Measurements from ENCODE around the gene LYZL4.

The LYZL4 gene

DNA sequence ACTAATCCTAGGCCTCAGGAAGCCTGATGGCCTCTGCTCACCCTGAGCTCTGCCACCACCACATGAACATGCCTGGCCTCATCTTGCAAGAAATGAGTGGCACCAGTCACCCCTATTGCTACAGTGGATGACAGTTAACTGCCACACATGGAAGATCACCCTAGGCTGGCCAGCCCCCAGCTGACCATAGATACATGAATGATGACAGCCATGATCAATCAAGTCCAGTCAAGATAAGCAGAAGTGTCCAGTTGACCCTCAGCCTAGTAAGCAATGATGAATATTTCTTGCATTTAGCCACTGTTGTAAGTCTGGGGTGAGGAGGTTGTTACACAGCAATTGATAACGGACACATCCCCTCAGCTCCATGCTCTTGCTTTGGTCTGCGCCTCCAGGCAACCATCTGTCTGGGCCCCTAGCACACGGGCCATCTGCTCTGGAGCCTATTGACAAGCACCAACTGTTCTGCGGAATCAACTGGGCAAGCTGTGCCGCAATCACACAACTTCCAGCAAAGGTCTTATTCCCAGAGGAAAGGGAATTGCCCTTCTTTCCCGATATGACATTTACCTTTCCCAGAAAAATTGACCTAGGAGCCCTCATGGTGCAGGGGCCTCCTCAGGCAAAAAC lies 2.2 kb upstream of the LYZL4 start:
- Mint-ChIP-seq H3K36me3 (ENCODE audit: insufficient read depth) (no peaks in the 10 kb centered on the region), H3K4me3 (no peak overlapping the region), H3K9me3 (peaks cover 0 to 4% of the 10 kb centered on the region in 2 donors), H3K4me1 (ENCODE audit: low read depth in 2 of 2) (no peaks in the 10 kb centered on the region), H3K27ac (no peak overlapping the region), H3K27me3 (peaks cover 45 to 59% of the 10 kb centered on the region in 2 donors)
- ATAC-seq (replicated peaks) (no peak), DNase-seq (no peak)

DNA sequence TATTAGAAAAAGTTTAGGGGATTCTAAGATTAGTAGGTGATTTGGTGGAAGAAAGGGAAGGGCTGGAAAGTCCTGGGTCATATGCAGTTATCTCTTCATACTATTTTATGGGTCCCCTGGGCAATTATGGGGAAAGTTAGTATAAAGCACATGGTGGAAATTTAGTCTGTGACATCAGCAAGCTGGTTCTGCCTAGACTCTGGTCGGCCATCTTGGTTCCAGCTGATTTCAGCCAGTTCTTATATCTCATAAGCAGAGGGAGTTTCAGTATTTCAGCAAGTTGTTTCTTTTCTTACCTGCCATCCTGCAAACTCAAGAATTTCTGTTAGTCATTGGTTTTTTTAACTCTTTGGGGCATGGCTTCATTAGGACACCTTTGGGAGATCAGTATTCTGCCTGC lies 1.0 kb upstream of the LYZL4 start:
- H3K27ac Mint-ChIP-seq = no peak overlapping the region
- H3K36me3 Mint-ChIP-seq (ENCODE audit: insufficient read depth) = no peaks in the 10 kb centered on the region
- no peak for DNase-seq
- H3K9me3 Mint-ChIP-seq = peaks cover 0 to 4% of the 10 kb centered on the region in 2 donors
- H3K4me3 Mint-ChIP-seq = no peak overlapping the region
- H3K4me1 Mint-ChIP-seq (ENCODE audit: low read depth in 2 of 2) = peaks cover 0 to 2% of the 10 kb centered on the region in 2 donors
- no peak for ATAC-seq (replicated peaks)
- peaks cover 44 to 52% of the 10 kb centered on the region in 2 donors for H3K27me3 Mint-ChIP-seq

DNA sequence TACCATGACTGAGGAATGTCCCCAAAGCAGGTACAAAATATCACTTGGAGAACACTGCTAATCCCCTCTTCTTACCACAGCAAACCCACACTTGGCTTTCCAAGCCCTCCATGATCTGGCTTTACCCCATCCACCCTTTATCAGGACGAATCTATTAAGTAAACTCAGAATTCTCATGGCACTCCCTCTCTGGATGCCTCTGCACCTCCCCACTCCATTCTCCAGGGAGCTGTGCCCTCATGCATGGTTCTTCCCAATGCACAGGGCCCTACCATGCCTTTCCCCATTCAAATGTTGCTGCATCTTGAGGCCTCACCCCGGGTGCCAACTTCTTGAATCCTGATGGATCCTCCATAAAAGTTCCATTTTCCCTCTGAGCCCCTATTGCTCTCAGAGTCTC lies 2.3 kb downstream of the LYZL4 start:
- H3K27me3 Mint-ChIP-seq = peaks cover 17 to 19% of the 10 kb centered on the region in 2 donors
- peaks cover 0 to 2% of the 10 kb centered on the region in 2 donors for H3K4me1 Mint-ChIP-seq (ENCODE audit: low read depth in 2 of 2)
- ATAC-seq (replicated peaks) (no peak), DNase-seq (no peak)
- peaks cover 0 to 4% of the 10 kb centered on the region in 2 donors for H3K9me3 Mint-ChIP-seq
- H3K4me3 Mint-ChIP-seq = no peak overlapping the region
- no peaks in the 10 kb centered on the region for H3K36me3 Mint-ChIP-seq (ENCODE audit: insufficient read depth)
- no peak overlapping the region for H3K27ac Mint-ChIP-seq

DNA sequence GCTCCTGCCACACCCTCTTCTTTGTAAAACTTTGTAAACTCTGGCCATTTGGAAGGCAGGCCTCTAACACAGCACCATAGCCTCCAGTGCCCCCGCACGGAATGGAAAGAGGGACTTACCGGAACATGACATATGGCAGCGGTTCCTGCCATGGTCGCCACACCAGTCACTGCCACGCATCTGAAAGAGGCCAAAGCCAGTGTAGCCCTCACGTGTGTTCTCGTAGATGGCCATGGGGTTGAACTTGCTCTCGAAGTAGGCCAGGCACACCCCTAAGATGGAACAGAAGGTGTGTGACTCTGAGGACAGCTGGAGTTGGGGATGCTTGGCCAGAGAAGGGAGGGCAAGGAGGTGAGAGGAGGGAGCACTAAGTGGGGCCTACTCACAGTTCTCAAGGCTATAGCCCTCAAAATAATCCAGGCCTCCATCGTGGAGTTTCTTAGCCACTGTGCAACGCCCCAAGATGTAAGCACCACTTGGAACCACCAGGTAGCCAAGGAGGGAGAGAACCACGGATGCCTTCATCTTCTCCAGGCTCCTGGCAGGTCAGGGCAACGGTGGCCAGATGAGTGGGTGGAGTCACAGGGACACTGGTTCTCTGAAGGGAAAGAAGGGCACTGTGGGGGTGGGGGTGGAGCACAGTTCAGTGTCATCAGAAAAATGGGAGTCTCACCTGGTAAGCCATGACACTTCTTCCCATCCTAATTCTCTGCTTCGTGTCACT lies 3.5 kb downstream of the LYZL4 start:
- H3K9me3 Mint-ChIP-seq = peaks cover 0 to 4% of the 10 kb centered on the region in 2 donors
- H3K27me3 Mint-ChIP-seq = peaks cover 16 to 17% of the 10 kb centered on the region in 2 donors
- H3K4me1 Mint-ChIP-seq (ENCODE audit: low read depth in 2 of 2) = peaks cover 0 to 2% of the 10 kb centered on the region in 2 donors
- H3K27ac Mint-ChIP-seq = peak overlapping the region in 1 of 2 donors; percentile 15
- ATAC-seq (replicated peaks) (no peak), DNase-seq (no peak)
- no peak overlapping the region for H3K4me3 Mint-ChIP-seq
- no peaks in the 10 kb centered on the region for H3K36me3 Mint-ChIP-seq (ENCODE audit: insufficient read depth)

DNA sequence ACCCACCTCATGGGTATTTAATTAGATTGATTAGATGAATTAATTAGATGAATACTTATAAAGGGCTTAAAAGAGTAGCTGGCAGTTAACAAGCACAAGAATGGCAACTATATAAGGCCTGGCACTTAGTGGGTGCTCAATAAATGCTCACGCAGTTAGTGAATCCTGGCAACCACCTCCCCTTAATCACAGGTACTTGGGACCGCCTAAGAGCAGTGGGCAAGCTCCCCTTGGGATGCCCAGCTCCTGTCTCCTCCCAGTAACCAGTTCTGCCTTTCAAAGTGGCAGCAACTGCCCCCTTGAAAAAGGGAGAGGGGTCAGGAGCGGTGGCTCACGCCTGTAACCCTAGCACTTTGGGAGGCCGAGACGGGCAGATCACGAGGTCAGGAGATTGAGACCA lies 4.6 kb downstream of the LYZL4 start:
- no peaks in the 10 kb centered on the region for H3K36me3 Mint-ChIP-seq (ENCODE audit: insufficient read depth)
- H3K9me3 Mint-ChIP-seq = peaks cover 0 to 4% of the 10 kb centered on the region in 2 donors
- no peak overlapping the region for H3K4me3 Mint-ChIP-seq
- H3K27ac Mint-ChIP-seq = no peak overlapping the region
- peaks cover 0 to 2% of the 10 kb centered on the region in 2 donors for H3K4me1 Mint-ChIP-seq (ENCODE audit: low read depth in 2 of 2)
- no peak for DNase-seq
- ATAC-seq (replicated peaks) = no peak
- peaks cover 16 to 17% of the 10 kb centered on the region in 2 donors for H3K27me3 Mint-ChIP-seq

DNA sequence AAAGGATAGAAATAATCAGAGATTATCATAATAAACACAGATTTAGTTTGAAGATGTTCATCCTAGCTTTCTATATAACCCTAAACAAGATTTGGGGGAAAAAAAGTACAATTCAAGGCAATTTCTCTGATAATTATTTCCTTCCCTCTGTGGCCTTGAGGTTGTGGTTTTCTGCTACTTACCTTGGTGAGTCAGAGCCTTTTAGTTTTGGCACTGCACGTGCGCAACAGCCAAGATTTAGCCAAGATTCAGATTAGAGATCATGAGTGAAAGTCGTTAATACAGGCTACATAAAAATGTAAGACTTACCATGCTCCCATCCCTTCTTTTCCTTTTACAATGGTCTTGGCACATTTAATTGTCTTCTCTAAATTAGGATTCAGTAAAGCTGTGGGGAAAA lies 6.7 kb downstream of the LYZL4 start:
- no peak overlapping the region for H3K27ac Mint-ChIP-seq
- no peak for DNase-seq
- ATAC-seq (replicated peaks) = no peak
- H3K27me3 Mint-ChIP-seq = peaks cover 9 to 24% of the 10 kb centered on the region in 2 donors
- H3K36me3 Mint-ChIP-seq (ENCODE audit: insufficient read depth) = no peaks in the 10 kb centered on the region
- H3K9me3 Mint-ChIP-seq = peaks cover 0 to 4% of the 10 kb centered on the region in 2 donors
- H3K4me3 Mint-ChIP-seq = no peak overlapping the region
- H3K4me1 Mint-ChIP-seq (ENCODE audit: low read depth in 2 of 2) = peaks cover 0 to 4% of the 10 kb centered on the region in 2 donors

DNA sequence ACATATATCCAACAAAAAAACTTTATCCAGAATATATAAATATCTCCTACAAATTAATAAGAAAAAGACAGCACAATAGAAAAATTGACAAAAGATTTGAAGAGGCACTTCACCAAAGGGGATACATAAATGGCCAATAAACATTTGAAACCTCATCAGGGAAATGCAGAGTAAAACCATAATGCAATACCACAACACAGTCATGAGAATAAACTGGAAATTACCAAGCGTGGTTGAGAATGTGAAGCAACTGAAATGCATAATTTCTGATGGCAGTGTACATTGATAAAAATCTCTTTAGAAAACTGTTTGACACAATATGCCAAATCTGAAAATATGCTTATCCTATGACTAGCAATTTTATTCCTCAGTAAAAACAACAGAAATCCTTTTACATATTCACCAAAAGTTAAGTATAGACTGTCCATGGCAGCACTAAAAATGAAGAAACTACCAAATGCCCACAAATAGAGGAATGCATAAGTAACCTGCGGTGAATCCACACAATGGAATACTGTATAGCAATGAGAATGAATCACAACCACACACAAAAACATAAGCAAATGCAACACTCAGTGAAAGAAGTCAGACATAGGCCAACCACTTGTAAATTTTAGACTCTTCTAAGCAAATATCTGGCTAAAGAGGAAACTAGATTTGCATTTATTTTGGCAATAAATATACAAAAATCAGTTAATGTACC lies 7.9 kb downstream of the LYZL4 start:
- peaks cover 0 to 4% of the 10 kb centered on the region in 2 donors for H3K4me1 Mint-ChIP-seq (ENCODE audit: low read depth in 2 of 2)
- no peak overlapping the region for H3K4me3 Mint-ChIP-seq
- H3K27me3 Mint-ChIP-seq = peaks cover 0 to 12% of the 10 kb centered on the region in 2 donors
- ATAC-seq (replicated peaks) (no peak), DNase-seq (no peak)
- H3K9me3 Mint-ChIP-seq = no peaks in the 10 kb centered on the region
- no peaks in the 10 kb centered on the region for H3K36me3 Mint-ChIP-seq (ENCODE audit: insufficient read depth)
- no peak overlapping the region for H3K27ac Mint-ChIP-seq

DNA sequence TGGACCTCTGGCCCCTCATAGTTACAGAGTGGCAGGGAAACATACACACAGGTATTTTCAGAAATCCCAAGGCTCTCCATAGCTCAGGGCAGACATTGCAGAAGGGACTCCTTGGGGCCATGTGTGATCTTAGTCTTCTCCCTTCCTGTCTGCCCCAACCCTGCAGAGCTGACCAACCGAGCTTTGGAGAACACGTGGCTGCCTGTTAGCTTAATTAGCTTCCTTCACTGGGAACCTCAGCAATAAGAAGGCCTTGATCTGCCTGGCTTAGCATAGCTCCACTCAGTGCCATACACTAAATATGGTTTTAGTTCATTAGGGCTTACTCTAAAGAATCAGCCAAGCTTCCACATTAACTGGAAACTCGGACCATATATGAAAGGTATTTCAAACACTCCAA lies 12.3 kb downstream of the LYZL4 start:
- H3K4me3 Mint-ChIP-seq = no peak overlapping the region
- H3K4me1 Mint-ChIP-seq (ENCODE audit: low read depth in 2 of 2) = peaks cover 0 to 2% of the 10 kb centered on the region in 2 donors
- ATAC-seq (replicated peaks) (no peak), DNase-seq (no peak)
- H3K36me3 Mint-ChIP-seq (ENCODE audit: insufficient read depth) = no peaks in the 10 kb centered on the region
- no peaks in the 10 kb centered on the region for H3K9me3 Mint-ChIP-seq
- peaks cover 4 to 11% of the 10 kb centered on the region in 2 donors for H3K27me3 Mint-ChIP-seq
- no peak overlapping the region for H3K27ac Mint-ChIP-seq

DNA sequence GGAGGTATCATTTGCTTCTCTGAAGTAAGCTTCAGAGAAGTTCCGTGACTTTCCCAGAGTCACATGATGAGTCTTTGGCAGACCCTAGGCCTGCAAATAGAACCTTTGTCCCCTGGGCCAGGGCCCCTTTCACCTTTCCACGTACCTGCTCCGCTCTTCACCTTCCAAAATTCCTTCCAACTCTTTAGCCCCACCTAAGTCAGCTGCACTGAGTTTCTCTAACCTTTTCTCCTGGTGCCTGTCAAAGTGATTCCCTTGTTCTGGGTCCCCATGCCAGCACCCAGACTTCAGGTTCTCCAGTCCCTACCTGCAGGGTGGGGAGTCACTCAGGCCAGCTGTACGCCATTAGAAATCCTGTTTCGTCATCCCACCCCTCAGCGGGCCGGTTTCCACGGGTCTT lies 12.8 kb downstream of the LYZL4 start:
- H3K9me3 Mint-ChIP-seq = no peaks in the 10 kb centered on the region
- no peak overlapping the region for H3K27ac Mint-ChIP-seq
- ATAC-seq (replicated peaks) = no peak
- H3K4me3 Mint-ChIP-seq = no peak overlapping the region
- no peaks in the 10 kb centered on the region for H3K36me3 Mint-ChIP-seq (ENCODE audit: insufficient read depth)
- DNase-seq = no peak
- peaks cover 0 to 2% of the 10 kb centered on the region in 2 donors for H3K4me1 Mint-ChIP-seq (ENCODE audit: low read depth in 2 of 2)
- H3K27me3 Mint-ChIP-seq = peaks cover 4 to 15% of the 10 kb centered on the region in 2 donors

DNA sequence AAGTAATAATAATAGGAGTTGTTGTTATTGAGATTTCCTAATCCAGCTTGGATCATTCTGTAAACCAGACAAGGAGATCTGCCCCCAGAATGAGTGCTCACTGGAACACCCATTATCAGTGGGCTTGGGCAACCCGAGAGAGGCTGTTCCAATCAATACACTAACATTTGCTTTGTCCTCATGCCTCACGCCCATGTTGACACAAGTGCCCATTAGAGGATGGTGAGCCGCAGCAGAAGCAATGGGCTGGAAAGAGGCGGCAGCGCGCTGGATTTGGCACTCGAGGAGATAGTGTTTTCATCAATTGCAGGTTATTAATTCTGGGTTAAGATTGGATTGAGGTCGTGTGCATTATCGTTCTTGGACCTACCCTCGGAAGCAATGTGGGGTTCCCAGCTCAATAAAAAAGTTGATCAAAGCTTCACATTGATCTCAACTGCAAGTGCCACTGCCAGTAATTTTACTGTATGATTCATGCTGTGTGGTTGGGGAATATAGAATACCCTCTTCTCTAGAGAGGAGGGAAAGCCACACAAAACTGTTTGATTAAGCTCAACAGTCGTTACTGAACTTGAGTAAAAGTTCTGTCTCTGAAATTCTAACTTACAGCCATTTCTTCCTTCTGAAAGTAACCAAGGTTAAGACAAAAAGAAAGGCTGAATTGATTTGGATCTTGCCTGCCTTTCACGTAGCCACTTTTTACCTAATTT lies 15.7 kb downstream of the LYZL4 start:
- Mint-ChIP-seq H3K4me1 (ENCODE audit: low read depth in 2 of 2) (no peaks in the 10 kb centered on the region), H3K9me3 (no peaks in the 10 kb centered on the region), H3K27ac (no peak overlapping the region), H3K27me3 (peaks cover 4 to 16% of the 10 kb centered on the region in 2 donors), H3K36me3 (ENCODE audit: insufficient read depth) (no peaks in the 10 kb centered on the region), H3K4me3 (no peak overlapping the region)
- ATAC-seq (replicated peaks) = no peak
- DNase-seq = no peak

DNA sequence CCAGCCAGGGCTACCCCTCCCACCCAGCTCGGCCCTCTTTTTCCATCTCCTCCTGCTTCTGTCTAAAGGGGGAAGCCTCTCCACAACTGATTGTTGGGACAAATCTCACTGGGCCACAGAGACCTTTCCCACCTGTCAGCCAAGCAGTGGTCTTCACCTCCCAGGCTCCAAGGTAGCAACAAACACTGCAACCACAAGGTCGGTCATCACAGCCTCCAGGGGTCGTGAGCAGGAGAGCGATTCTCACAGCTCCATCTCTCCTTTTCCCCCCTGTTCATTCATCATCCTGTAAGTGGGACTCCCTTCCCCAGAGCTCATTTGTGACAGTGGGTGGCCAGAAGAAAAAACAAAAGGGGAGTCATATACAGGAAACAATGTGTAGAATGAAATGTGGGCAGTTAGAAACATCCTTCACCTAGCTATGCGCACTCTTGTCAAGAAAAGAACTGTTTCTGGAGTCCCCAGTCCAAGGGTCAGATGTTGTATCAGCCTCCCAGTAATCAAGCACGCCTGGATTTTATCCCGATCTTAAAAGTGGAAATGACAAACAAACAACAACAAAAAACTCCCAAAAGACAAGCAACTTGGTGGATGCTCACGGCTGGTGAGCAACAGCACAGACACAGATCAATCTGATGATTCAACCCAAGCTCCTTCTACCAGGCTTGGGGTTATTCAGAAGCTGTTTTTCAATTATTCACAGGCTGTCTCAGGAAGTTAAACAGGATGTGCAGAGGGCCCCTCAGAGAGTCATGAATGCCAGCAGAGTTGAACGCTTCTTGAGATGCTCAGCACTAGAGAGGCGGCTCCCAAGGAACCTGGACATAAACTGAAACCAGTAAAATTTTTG lies 22.4 kb downstream of the LYZL4 start:
- Mint-ChIP-seq H3K27me3 (peaks cover 9 to 30% of the 10 kb centered on the region in 2 donors), H3K4me3 (peak overlapping the region in 1 of 2 donors; percentile 1), H3K27ac (peak overlapping the region in 1 of 2 donors; percentile 67), H3K36me3 (ENCODE audit: insufficient read depth) (no peaks in the 10 kb centered on the region), H3K4me1 (ENCODE audit: low read depth in 2 of 2) (peaks cover 0 to 7% of the 10 kb centered on the region in 2 donors), H3K9me3 (no peaks in the 10 kb centered on the region)
- DNase-seq = no peak
- no peak for ATAC-seq (replicated peaks)

DNA sequence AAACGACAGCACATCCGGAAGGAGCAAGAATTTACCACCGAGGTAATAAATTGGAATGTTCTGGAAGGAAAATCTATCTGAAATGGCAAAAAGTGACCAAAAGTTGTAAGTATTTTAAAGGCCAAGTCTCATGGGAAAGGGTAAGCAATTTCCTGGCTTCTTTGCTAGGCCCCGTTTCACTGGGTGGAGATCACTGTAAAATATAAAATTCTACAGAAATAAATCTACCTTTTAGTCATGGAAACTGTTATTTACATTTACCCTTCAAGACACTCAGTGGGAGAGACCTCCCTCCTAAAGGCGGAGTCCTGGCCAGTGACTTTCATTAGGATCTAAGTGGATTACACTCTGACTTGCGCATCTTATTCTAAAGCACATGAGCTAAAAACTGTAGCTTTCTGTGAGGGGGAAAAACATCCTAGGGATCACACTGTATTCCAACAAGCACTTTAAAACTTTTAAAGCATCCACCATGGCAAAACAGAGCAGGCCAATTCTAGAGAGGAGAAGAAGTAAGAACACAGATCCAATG lies 28.8 kb downstream of the LYZL4 start:
- Mint-ChIP-seq H3K27me3 (peaks cover 0 to 6% of the 10 kb centered on the region in 2 donors), H3K27ac (no peak overlapping the region), H3K4me3 (no peak overlapping the region), H3K9me3 (no peaks in the 10 kb centered on the region), H3K36me3 (ENCODE audit: insufficient read depth) (no peaks in the 10 kb centered on the region), H3K4me1 (ENCODE audit: low read depth in 2 of 2) (no peaks in the 10 kb centered on the region)
- DNase-seq = no peak
- no peak for ATAC-seq (replicated peaks)
